ENCODE measurements around the gene NCKAP5.

DNA sequence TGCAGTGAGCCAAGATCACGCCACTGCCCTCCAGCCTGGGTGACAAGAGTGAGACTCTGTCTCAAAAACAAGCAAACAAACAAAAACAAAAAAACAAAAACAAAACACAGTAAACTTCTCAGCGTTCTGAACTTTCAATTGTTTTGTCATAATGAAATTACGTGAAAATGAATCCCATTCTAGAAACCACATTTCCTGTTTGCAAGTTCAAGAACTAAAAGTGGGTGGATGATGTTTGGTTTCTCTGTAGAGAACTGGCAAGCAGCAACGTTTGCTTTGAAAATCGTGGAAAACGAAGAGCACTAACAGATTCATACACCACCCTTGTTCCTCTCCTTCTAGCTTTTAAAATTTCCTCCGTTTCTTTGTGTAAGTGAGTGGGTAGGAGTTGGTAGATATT lies 672.2 kb downstream of the NCKAP5 start:
- TF ChIP-seq, protein P1, sequence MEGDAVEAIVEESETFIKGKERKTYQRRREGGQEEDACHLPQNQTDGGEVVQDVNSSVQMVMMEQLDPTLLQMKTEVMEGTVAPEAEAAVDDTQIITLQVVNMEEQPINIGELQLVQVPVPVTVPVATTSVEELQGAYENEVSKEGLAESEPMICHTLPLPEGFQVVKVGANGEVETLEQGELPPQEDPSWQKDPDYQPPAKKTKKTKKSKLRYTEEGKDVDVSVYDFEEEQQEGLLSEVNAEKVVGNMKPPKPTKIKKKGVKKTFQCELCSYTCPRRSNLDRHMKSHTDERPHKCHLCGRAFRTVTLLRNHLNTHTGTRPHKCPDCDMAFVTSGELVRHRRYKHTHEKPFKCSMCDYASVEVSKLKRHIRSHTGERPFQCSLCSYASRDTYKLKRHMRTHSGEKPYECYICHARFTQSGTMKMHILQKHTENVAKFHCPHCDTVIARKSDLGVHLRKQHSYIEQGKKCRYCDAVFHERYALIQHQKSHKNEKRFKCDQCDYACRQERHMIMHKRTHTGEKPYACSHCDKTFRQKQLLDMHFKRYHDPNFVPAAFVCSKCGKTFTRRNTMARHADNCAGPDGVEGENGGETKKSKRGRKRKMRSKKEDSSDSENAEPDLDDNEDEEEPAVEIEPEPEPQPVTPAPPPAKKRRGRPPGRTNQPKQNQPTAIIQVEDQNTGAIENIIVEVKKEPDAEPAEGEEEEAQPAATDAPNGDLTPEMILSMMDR (IDR thresholded peaks at IDR 0.05) = no peak
- TF ChIP-seq POLR2A (IDR thresholded peaks at IDR 0.05) = no peak
- no peak for TF ChIP-seq EP300 (IDR thresholded peaks at IDR 0.05)
- no peak for TF ChIP-seq POLR2AphosphoS5 (IDR thresholded peaks at IDR 0.05)

All from upper lobe of left lung (tissue), 4 donors.